Measurements from ENCODE around the gene TOP3B. TPM values are rescaled to one million over a fixed set of nuclear protein-coding genes. Genes with fewer than 3 reads are reported as not detected.

Gene TOP3B
- total RNA-seq, 1 experiment from 2014 or later, result 29.1 TPM

DNA sequence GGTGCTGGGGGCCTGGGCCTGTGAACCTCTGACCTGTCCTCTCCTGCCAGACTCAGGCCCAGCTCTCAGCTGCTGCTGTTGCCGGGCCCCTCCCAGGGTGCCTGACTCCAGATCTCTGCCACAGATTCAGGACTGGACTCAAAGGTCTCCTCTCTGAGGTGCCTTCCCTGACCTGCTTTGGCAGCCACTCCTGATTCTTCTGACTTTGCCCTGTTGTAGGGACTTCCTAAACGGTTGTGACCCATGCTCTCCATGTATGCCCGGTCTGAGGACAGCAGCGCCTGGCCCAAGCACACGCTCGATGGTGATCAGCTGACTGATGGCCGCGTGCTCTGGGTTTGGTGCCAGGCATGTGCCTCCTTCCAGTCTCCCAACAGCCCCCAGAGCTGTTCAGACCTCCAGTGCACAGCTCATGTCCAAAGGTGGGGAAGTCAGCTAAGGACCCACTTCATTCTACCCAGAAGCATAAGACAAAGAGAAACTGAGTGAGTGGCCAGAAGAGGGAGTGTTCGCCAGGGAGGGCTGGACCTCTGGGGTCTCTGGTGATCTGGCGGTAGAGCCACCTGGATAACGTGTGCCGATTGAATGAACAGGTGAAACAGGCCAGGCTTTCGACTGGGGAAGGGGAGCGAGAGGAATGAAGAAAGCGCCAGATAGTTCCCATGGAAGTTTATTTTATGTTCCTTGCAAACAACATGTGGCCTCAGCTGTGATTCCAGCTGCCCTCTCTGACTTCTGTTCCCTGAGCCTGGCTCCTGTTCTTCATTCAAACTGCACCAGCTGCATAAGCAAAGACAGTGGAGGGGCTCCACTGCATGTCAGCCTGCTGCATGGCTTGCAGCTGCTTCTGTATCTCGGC is 8.1 kb upstream of the TOP3B start:
- in situ Hi-C loops (cut with HindIII; ENCODE audit: low pct_unique_long_range_greater_than_20kb, low sequenced_read_pairs), result no loop called here
- ATAC-seq (no peak), DNase-seq (ENCODE audit: low read depth, low spot score) (no peak)
- POLR2A ChIA-PET, result no interaction called here
- H3K4me1 ChIP-seq (ENCODE audit: control insufficient read depth, insufficient read depth, low read length), result no peaks in the 10 kb centered on the region
- no peak overlapping the region for H3K27ac ChIP-seq (ENCODE audit: low read length)
- CTCF ChIA-PET, result no interaction called here
- H3K36me3 ChIP-seq (ENCODE audit: control insufficient read depth, insufficient read depth, low read length), result no peaks in the 10 kb centered on the region
- BruUV-seq (replicated peaks), result no TSS peak
- no peaks in the 10 kb centered on the region for H3K9me3 ChIP-seq (ENCODE audit: control insufficient read depth, insufficient read depth, low read depth, low read length)
- no peak overlapping the region for H3K4me3 ChIP-seq (ENCODE audit: low read depth in 2 of 2, low read length in 2 of 2)
- TF ChIP-seq SIN3A (IDR thresholded peaks at IDR 0.05; ENCODE audit: borderline replicate concordance, insufficient read depth, low read depth, low read length) (no peak), POLR2AphosphoS5 (IDR thresholded peaks at IDR 0.05; ENCODE audit: low read depth, low read length) (no peak), TCF7L2 (IDR thresholded peaks at IDR 0.05; ENCODE audit: low read depth, low read length) (no peak), CTCF (IDR thresholded peaks at IDR 0.05) (no peak)
- TF ChIP-seq, protein P1, sequence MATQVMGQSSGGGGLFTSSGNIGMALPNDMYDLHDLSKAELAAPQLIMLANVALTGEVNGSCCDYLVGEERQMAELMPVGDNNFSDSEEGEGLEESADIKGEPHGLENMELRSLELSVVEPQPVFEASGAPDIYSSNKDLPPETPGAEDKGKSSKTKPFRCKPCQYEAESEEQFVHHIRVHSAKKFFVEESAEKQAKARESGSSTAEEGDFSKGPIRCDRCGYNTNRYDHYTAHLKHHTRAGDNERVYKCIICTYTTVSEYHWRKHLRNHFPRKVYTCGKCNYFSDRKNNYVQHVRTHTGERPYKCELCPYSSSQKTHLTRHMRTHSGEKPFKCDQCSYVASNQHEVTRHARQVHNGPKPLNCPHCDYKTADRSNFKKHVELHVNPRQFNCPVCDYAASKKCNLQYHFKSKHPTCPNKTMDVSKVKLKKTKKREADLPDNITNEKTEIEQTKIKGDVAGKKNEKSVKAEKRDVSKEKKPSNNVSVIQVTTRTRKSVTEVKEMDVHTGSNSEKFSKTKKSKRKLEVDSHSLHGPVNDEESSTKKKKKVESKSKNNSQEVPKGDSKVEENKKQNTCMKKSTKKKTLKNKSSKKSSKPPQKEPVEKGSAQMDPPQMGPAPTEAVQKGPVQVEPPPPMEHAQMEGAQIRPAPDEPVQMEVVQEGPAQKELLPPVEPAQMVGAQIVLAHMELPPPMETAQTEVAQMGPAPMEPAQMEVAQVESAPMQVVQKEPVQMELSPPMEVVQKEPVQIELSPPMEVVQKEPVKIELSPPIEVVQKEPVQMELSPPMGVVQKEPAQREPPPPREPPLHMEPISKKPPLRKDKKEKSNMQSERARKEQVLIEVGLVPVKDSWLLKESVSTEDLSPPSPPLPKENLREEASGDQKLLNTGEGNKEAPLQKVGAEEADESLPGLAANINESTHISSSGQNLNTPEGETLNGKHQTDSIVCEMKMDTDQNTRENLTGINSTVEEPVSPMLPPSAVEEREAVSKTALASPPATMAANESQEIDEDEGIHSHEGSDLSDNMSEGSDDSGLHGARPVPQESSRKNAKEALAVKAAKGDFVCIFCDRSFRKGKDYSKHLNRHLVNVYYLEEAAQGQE (IDR thresholded peaks at IDR 0.05; ENCODE audit: insufficient read depth in 1 of 2, low read depth in 2 of 2, low read length in 1 of 2), result no peak
- intact Hi-C loops (cut with micrococcal nuclease; ENCODE audit: unreplicated experiment), result no loop called here
- no peaks in the 10 kb centered on the region for H3K27me3 ChIP-seq (ENCODE audit: control insufficient read depth, insufficient read depth, low read length)

- no peaks in the 10 kb centered on the region for H3K9me3 ChIP-seq (ENCODE audit: control insufficient read depth, insufficient read depth, low read depth, low read length)
- intact Hi-C loops (cut with micrococcal nuclease; ENCODE audit: unreplicated experiment) (no loop called here), in situ Hi-C loops (cut with HindIII; ENCODE audit: low pct_unique_long_range_greater_than_20kb, low sequenced_read_pairs) (no loop called here)
- H3K4me1 ChIP-seq (ENCODE audit: control insufficient read depth, insufficient read depth, low read length), result no peaks in the 10 kb centered on the region
- H3K4me3 ChIP-seq (ENCODE audit: low read depth in 2 of 2, low read length in 2 of 2), result no peak overlapping the region
- TF ChIP-seq, protein P1 (IDR thresholded peaks at IDR 0.05; ENCODE audit: insufficient read depth in 1 of 2, low read depth in 2 of 2, low read length in 1 of 2), result no peak
- TF ChIP-seq SIN3A (IDR thresholded peaks at IDR 0.05; ENCODE audit: borderline replicate concordance, insufficient read depth, low read depth, low read length) (no peak), TCF7L2 (IDR thresholded peaks at IDR 0.05; ENCODE audit: low read depth, low read length) (no peak), POLR2AphosphoS5 (IDR thresholded peaks at IDR 0.05; ENCODE audit: low read depth, low read length) (no peak), CTCF (IDR thresholded peaks at IDR 0.05) (no peak)
- no peak for ATAC-seq
- H3K27ac ChIP-seq (ENCODE audit: low read length), result no peak overlapping the region
- H3K36me3 ChIP-seq (ENCODE audit: control insufficient read depth, insufficient read depth, low read length), result no peaks in the 10 kb centered on the region
- no TSS peak for BruUV-seq (replicated peaks)
- no peaks in the 10 kb centered on the region for H3K27me3 ChIP-seq (ENCODE audit: control insufficient read depth, insufficient read depth, low read length)
- ChIA-PET CTCF (no interaction called here), POLR2A (no interaction called here)
- no peak for DNase-seq (ENCODE audit: low read depth, low spot score)
Observed at GRCh38 chr22:21989049-21989448, 6.5 kb upstream of the TOP3B start.
